HPDE6-E6E7 (cell line): Measurements from ENCODE around the gene SPATC1L.
"Not testable (repeated sequence)": the region's sequence is repeated elsewhere in the genome, so short reads cannot be mapped to it uniquely, and the experiment has no call there.

Experiments used
- DNase-seq: peaks from one replicate; pipeline ENCODE4 v3.0.0; 2011; ENCODE audit warnings: missing footprints; ENCODE audit errors: extremely low spot score

The SPATC1L gene

DNA sequence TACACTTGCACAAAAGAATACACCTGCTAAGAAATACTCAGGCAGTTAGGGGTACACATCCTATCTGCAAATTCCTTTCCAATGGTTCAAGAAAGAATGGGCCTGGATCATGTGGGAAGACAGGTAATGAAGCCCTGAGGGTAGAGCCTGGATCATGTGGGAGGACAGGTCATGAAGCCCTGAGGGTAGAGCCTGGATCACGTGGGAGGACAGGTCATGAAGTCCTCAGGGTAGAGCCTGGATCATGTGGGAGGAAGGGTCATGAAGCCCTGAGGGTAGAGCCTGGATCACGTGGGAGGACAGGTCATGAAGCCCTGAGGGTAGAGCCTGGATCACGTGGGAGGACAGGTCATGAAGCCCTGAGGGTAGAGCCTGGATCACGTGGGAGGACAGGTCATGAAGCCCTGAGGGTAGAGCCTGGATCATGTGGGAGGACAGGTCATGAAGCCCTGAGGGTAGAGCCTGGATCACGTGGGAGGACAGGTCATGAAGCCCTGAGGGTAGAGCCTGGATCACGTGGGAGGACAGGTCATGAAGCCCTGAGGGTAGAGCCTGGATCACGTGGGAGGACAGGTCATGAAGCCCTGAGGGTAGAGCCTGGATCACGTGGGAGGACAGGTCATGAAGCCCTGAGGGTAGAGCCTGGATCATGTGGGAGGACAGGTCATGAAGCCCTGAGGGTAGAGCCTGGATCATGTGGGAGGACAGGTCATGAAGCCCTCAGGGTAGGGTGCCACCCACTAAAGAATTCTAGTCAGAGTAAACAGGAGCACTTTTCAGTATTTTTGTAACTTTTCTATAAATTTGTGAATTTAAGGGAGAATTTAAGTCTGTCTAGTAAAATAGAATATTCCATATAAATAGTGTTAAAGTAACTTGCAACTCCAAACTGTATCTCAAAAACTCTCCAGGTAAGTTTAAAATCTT is 16.9 kb upstream of the SPATC1L start:
- not testable (repeated sequence) for DNase-seq

DNA sequence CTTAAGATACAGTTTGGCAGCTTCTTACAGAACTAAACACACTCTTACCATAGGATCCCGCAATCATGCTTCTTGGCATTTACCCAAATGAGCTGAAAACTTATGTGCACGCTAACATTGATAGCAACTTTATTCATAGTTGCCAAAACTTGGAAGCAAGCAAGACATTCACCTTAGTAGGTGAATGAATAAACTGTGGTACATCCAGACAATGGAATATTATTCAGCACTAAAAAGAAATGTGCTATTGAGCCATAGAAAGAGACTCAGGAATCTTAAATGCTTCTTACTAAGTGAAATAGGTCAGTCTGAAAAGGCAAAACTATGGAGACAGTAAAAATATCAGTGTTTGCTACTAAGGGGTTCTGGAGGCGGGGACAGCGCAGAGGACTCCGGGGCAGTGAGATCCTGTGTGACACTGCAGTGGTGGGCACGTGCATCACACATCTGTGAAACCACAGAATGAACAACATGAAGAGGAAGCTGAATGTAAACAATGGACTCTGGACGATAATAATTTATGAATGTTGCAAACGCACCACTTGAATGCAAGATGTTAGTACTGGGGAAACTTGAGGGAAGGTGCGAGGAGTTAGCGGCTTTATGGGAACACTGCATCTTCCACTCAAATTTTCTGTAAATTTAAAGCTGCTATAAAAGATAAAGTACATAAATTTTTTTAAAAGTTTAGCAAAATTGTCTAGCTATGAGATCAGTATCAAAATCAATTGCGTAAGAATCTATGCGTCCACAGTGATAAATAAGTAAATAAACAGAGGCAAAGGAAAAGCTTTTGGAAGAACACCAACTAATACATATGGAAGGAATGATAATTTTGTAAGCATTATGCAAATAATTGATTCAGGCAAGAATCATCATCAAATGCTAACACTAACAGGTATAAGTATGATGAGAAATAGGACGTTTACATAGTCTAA is 15.4 kb upstream of the SPATC1L start:
- no peak for DNase-seq

DNA sequence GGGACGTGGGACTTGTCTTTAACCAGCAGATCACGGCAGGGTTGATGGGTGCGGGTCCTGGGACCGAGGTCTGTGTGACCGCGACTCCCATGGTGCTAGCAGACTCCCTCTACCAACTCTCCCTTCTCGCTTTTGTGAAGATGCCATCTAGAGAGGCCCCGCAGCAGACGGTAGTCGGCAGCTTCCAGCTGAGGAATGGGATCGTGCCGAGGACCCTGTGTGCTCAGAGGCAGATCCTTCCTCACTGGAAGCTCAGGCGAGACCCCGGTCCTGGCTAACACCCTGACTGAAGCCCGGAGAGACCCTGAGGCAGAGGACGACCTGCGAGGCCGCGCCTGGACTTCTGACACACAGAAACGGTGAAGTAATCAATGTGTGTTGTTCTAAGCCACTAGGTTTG is 12.5 kb upstream of the SPATC1L start:
- DNase-seq: no peak

DNA sequence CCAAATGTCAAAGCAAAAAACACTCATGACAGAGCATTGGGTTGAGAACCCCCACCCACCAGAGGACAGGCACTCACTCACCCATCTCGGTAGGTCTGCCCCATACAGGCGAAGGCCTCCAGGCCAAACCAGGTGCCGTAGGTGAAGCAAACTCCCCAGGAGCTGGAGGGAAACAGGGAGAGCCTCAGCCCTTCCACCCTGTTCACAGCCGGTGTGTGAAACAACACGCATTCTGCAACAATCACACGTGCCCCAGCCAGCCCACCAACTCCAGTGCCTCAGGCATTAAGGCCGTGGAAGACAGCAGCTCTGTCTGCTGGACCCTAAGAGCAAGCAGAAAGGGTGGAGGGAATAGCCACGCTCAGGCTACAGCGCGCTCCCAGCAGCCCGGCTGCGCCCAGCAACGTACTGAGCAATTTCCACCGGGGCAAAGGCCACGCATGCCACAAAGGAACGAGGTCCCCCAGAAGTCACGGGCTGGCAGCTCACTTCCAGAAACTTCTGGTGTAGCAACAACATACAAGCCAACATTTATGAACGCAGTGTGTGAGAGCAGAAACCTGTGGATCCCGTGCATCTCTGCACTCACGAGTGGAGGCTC is 11.4 kb upstream of the SPATC1L start:
- DNase-seq: no peak

DNA sequence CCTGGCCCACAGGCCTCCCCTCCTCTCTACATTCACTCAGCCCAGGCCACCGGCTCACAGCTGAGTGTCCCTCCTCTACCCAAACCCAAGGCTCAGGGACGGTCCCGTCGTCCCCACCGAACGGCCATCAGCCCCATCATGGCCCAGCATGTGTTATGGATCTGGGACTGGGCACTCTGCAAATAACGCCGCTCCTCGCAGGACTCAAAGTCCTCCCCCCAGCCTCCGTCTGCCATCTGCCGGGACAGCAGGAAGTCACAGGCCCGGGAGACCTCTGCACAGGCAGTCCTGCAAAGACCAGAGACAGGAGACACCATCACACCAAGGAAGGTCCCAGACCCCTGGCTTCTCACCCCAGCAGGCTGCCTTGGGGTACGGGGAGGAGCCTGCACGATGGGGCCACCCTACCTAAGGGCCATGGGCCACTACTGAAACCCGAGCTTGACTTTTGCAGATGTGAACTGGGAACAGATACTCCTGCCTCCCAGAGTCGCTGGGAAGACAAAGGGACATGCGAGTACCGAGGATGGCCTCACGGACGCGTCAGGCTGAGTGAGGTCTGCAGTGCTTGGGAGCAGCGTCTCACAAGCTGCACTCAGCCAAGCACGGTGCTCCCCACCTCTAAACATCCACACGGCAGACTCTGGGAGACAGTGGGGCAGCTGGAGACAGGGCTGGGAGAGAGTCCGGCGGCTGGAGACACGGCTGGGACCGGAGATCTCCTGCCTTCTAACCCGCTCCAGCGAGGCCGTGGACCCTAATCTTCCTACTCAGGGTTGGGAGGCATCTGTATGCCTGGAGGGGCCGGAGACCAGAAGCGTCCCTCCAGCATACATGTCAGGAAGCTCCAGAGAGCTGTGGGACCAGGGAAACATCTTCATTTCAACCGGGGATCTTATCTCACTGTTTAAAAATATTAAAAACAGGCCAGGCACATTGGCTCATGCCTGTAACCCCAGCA is 10.4 kb upstream of the SPATC1L start:
- no peak for DNase-seq

DNA sequence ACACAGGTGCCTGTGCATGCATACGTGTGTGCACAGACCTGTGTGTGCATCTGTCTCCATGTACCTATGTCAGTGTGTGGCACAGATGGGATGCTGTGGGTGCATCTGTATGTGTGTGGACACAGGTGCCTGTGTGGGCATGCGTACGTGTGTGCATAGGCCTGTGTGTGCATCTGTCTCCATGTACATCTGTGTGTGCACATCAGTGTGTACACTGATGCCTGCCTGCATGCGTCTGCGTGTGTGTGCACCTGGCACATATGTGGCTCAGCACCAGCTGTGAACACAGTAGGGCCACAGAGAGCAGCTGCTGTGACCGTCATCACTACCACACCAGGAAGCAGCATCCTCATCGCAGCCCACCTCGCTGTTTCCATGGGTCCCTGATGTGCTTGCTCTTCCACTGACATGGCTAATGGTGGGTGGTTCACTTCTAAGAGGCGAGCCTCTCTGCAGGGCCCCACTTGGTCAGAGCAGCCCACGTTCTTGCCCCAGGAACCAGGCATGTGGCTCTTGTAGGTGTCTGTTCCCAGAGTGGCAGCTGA is 9.6 kb upstream of the SPATC1L start:
- DNase-seq: no peak

DNA sequence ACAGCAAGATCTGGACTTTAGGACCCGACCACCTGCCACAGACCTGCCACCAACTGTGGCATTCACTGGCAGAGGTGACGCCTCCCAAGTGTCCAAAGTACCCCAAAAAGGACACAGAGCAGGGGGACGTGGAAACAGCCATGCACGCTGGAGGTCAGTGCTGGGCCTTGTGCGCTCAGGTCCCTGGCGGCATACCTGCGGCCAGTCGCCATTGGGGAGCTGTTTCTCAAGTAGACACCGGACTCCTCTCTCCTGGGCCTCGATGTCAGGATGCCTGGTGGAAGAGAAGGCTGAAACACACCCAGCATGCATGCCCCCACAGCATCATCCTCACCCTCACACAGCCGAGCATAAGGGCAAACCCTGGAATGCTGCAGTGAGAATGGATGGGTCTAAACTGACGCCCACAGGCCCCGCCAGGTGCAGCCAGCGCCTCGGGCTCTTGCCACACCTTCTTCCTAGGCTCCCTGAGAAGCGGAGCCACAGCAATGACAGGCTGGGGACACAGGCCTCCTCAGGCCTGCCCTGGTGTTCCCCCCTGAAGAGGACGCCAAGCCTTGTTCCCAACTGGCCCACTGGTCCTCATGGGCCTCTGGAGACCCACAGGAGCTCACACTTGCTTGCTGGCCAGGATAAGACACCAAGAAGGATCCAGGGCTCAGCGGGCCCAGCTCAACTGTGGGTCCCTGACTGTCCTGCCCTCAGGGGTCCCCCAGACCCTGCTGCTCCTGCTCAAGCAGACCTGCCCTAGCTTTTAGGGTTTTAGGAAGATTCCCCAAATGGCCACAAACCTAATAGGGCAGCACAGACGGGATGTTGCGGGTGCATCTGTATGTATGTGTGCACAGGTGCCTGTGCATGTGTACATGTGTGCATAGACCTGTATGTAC is 7.7 kb upstream of the SPATC1L start:
- DNase-seq: no peak

DNA sequence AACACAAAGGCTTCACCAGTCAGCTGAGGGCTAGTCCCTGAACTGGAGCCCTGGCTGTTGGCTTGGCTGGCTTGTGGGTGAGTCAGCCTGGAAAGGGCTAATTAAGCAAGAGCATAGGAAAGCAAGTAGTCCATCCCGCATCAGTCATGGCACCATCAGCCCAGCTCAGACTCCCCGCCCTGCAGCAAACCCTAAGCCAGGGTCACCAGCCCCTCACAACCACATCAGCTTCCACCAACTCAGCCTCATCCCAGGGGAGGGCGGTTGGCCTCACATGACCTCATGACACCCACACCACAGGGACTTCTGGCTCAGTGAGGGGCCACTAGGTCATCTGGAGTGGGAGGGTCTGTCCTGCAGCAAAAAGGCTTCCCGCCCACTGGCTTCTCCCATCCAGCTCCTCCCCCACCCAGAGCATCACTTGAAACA is 7.0 kb upstream of the SPATC1L start:
- DNase-seq: peak; percentile 35

DNA sequence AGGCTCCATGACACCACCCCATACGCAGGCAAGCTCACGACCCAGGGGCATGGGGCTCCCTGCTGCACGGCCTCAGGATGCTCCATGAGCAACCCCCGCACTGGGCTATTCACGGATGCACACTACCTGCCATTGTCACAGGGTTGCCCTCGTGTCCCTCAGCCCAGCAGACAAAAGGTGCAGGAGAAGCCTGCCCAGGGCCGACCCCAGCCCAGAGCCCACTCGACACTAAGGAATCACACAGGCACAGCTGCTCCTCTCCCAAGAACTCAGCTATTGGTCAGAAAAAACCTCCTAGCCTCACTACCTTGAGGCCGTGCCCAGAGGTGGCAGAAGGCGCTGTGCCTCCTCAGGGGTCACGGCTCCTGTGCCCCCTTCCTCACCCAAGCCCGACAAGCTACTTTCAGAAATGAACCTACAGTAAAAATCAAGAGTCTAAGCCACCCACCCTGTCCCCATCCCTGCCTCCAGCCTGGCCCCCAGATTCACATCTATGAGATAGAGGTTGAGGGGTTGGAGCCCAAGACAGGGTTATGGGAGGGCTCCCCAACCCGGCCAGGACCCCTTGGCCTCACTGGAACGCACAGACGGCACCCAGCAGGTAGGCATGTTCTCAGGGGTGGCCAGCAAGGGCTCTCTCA is 6.4 kb upstream of the SPATC1L start:
- DNase-seq: no peak

DNA sequence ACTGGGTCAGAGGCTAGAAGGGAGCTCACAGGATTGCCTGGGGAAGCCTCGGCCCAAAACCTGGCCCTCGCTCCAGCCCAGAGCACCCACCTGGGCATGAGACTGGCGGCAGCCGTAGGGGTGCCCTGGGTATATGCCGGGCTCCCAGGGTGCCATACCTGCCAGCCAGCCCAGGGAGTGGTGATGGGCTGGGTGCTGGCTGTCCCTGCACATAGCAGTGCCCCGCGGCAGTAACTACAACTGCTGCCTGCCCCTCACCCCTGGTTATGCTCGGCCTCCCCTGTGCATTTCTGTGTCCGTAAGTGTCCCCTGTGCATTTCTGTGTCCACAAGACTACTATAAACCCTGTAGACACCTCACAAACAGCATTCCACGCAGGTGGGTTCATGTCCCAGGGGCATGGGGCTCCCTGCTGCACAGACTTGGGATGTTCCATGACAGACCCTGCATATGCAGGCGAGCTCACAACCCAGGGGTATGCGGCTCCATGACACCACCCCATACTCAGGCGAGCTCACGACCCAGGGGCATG is 5.8 kb upstream of the SPATC1L start:
- no peak for DNase-seq

DNA sequence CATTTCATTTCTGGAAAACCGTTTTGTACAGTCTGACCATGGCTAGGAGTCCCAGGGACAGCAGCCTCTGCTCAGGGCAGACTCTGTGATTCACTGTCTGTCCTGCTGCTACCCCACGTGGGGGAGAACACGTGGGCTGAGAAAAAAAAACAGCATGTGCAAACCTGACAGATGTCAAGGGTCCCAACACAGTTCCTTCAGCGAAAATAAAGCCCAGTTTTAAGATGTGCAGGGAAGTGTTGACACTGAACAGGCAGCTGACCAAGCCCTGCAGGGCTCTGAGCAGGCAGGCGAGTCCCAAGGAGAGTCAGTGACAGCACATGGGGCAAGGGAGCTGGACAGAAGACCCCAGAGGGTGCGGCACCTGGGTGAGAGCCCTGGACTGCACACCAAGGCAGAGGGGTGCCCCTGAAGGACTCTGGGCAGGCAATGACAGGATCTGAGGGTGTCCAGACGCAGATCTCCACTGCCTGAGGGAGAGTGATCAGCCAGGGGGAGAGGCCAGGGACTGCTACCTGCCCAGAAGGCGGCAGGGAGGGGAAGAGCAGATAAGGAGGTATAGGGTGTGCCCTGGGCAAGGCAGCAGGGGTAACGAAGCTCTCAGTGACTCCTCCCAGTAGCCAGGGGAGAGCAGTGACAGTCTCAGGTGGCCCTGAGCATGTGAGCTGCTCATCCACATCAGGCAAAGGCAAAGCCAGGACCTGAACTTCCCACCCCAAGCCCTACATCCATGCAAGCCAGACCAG is 5.1 kb upstream of the SPATC1L start:
- no peak for DNase-seq

DNA sequence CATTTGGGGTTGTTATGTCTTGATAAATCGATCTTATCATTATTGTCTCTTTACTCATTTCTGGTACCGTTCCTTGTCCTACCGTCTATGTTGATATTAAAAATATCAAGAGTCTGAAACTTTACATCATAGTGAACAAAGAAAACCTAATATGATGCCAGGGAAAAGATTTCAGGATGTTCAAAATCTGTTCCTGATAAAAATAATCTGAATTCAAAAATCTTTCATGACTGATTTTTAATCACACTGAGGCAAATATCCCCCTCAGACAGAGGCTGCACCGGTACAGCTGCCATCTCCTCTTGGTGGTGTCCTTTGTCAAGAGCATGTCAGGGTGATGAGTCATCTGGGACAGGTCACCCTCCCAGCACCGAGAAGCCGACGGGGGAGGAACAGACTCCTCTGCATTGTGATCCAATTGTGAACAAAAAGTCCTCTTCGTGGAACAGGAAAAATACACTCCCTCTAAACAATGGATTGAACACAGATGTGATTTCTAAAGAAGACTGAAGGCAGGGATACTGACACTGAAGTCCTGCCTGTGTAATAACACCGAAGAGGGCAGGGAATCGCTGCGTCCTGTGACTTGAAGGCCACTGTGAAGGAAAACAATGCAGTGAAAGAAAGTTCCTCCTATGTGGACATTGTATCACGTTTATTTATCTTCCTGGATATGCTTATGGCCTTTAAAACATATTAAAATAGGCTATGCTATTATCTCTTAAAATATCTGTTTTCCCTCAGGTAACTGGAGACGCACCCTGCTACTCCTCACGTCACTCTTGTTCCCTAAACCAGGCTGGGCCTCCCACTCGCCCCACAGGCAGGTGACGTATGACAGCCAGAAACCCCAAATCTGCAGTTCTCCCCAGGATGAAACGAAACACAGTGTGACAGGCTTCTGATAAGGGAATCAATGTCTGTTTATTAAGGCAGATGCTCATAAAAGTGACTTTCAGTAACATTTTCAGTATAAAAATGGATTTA is 4.3 kb upstream of the SPATC1L start:
- DNase-seq: peak; percentile 26

DNA sequence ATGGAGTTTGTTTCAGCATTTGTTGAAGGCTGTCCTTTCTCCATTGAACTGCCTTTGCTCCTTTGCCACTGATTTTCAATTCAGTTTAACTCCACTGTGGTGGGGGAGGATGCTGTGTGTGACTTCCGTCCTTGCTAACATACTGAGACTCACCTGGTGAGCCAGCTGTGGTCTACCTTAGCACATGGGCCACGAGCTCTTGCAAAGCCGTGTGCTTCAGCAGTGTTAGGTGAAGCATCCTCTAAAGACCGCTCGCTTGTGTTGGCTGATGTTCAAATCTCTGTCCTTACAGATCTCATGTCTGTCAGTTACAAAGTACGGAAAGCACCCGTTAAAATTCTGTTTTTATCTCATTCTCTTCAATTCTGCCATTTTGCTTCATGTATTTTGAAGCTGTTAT is 3.6 kb upstream of the SPATC1L start:
- DNase-seq: no peak

DNA sequence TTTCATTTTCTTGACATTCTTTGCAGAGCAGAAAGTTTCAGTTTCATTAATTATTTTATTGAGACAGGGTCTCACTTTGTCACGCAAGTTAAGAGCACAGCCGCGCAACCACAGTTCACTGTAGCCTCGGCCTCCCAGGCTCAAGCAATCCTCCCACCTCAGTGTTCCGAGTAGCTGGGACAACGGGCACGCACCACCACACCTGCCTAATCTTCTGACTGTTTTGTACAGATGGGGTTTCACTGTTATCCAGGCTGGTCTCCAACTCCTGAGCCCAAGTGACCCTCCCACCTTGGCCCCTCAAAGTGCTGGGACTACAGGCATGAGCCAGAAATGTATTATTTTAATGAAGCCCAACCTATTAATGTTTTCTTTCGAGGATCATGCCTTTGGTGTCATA is 3.0 kb upstream of the SPATC1L start:
- DNase-seq: no peak

DNA sequence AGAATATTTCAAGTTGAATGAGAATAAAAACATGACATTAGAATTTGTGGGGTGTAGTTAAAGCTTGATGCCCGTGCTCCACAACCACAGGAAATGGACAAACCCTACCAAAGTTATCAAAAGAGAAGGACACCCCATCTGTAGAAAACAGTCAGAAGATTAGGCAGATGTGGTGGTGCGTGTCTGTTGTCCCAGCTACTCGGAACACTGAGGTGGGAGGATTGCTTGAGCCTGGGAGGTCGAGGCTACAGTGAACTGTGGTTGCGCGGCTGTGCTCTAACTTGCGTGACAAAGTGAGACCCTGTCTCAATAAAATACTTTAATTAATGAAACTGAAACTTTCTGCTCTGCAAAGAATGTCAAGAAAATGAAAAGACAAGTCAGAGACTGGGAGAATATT is 1.5 kb upstream of the SPATC1L start:
- DNase-seq: no peak

DNA sequence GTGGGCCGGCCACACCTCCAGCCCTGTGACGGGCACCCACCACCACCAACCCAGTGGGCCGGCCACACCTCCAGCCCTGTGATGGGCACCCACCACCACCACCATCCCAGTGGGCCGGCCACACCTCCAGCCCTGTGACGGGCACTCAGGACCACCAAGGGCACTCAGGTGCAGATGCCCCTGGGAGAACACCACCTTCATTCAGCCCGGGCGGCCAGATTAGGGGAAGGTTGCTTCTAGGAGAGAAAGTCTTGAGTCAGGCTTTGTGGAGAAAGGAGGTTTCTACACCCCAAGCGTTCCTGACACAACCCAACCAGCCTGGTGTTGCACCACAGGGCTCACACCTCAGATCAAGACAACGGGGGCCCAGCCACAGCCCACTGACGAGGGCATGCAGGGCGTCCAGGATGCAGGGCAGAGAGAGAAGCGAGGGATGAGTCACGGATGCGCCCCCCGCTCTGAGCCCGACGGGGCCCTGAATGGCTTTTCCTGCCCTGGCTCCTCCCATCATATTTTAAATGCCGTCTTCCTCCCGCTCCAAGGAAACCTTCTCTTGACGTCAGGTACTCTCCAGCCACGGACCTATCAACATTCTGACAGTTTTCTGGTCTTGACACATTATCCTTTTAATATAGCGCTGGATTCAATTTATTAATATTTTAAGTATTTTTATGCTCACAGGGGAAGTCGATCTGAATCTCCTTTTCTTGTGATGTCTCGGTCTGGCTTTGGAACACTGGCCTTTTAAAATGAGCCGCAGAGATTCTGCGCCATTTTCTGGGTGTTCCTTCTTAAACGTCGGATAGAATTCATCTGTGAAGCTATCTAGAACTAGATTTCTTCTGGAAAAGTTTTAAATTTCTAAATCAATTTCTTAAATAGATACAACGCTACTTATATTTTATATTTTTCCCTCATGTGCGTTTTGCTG is 631 bp upstream of the SPATC1L start:
- no peak for DNase-seq
